ENCODE measurements around the gene DERA.

The DERA gene

GRCh38 chr12:16063726-16064125 is 152.6 kb downstream of the DERA start:
- in situ Hi-C loops (cut with MboI; ENCODE audit: low sequenced_read_pairs): no loop called here

GRCh38 chr12:16070113-16070512 is 159.0 kb downstream of the DERA start:
- in situ Hi-C loops (cut with MboI; ENCODE audit: low sequenced_read_pairs): no loop called here

GRCh38 chr12:16072678-16073077 is 161.5 kb downstream of the DERA start:
- in situ Hi-C loops (cut with MboI; ENCODE audit: low sequenced_read_pairs): no loop called here

GRCh38 chr12:16074894-16075293 is 163.8 kb downstream of the DERA start:
- in situ Hi-C loops (cut with MboI; ENCODE audit: low sequenced_read_pairs): no loop called here

- in situ Hi-C loops (cut with MboI; ENCODE audit: low sequenced_read_pairs): no loop called here
Observed at GRCh38 chr12:16075887-16076286, 164.8 kb downstream of the DERA start.

GRCh38 chr12:16076557-16076956 is 165.4 kb downstream of the DERA start:
- in situ Hi-C loops (cut with MboI; ENCODE audit: low sequenced_read_pairs): no loop called here

- in situ Hi-C loops (cut with MboI; ENCODE audit: low sequenced_read_pairs): no loop called here
Observed at GRCh38 chr12:16076970-16077522, 165.9 kb downstream of the DERA start.

- in situ Hi-C loops (cut with MboI; ENCODE audit: low sequenced_read_pairs): no loop called here
Observed at GRCh38 chr12:16086462-16086861, 175.3 kb downstream of the DERA start.

GRCh38 chr12:16086942-16087341 is 175.8 kb downstream of the DERA start:
- in situ Hi-C loops (cut with MboI; ENCODE audit: low sequenced_read_pairs): no loop called here
